ENCODE results near the gene LCTL.

LCTL gene, protein sequence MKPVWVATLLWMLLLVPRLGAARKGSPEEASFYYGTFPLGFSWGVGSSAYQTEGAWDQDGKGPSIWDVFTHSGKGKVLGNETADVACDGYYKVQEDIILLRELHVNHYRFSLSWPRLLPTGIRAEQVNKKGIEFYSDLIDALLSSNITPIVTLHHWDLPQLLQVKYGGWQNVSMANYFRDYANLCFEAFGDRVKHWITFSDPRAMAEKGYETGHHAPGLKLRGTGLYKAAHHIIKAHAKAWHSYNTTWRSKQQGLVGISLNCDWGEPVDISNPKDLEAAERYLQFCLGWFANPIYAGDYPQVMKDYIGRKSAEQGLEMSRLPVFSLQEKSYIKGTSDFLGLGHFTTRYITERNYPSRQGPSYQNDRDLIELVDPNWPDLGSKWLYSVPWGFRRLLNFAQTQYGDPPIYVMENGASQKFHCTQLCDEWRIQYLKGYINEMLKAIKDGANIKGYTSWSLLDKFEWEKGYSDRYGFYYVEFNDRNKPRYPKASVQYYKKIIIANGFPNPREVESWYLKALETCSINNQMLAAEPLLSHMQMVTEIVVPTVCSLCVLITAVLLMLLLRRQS

GRCh38 chr15:66565741-66566144 is at the start of gene LCTL:
LCTL (minus strand) TSS chr15:66565998; CDS start chr15:66565365, 633 bp downstream.
- no peak for DNase-seq (ENCODE audit: extremely low spot score)
- ChIA-PET CTCF (interaction anchor here (0.8 to 1.7 kb wide), 8 partner anchors 8 to 505 kb away, joined by 3 to 10 read pairs (median 4); no protein-coding TSS in a partner anchor), POLR2A (no interaction called here)
- TF ChIP-seq CTCF (IDR thresholded peaks at IDR 0.05; ENCODE audit: control extremely low read depth, extremely low read depth, low read depth, missing control alignments): no peak

GRCh38 chr15:66614951-66615760 is 49.4 kb upstream of the LCTL start:
- TF ChIP-seq CTCF (IDR thresholded peaks at IDR 0.05; ENCODE audit: control extremely low read depth, extremely low read depth, low read depth, missing control alignments): no peak
- DNase-seq (ENCODE audit: extremely low spot score): no peak
- ChIA-PET CTCF (interaction anchor here (1.3 to 5.9 kb wide), 4 partner anchors 11 to 243 kb away, joined by 3 to 34 read pairs (median 10); no protein-coding TSS in a partner anchor), POLR2A (no interaction called here)

DNA sequence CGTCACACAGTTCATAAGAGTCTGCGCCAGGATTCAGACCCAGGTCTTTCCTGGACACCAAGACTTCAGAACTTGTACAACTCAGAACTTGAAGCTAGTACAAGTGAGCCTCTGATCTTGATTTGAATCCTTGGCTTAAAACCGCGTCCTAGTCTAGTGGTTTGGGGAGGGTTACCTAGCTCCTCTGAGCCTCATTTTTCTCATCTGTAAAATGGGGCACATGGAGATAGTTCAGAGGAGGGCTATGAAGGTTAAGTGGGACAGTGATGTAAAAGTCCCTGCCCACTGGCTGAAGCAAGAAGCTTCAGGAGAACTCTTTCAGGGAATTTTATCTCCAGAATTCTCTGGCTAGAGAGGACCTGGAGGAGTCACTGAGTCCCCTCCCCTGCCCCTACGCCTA is 48.7 kb upstream of the LCTL start:
- TF ChIP-seq CTCF (IDR thresholded peaks at IDR 0.05; ENCODE audit: control extremely low read depth, extremely low read depth, low read depth, missing control alignments): no peak
- ChIA-PET POLR2A (no interaction called here), CTCF (interaction anchor here (1.3 to 5.9 kb wide), 4 partner anchors 10 to 244 kb away, joined by 3 to 34 read pairs (median 10); no protein-coding TSS in a partner anchor)
- DNase-seq (ENCODE audit: extremely low spot score): no peak

- CTCF ChIA-PET: interaction anchor here (3.3 to 5.9 kb wide), 2 partner anchors 10 to 237 kb away, joined by 17 to 34 read pairs; no protein-coding TSS in a partner anchor
- no peak for DNase-seq (ENCODE audit: extremely low spot score)
- TF ChIP-seq CTCF (IDR thresholded peaks at IDR 0.05; ENCODE audit: control extremely low read depth, extremely low read depth, low read depth, missing control alignments): no peak
- POLR2A ChIA-PET: no interaction called here
These were observed 47.9 kb upstream of the LCTL start for GRCh38 chr15:66613743-66614142.

DNA sequence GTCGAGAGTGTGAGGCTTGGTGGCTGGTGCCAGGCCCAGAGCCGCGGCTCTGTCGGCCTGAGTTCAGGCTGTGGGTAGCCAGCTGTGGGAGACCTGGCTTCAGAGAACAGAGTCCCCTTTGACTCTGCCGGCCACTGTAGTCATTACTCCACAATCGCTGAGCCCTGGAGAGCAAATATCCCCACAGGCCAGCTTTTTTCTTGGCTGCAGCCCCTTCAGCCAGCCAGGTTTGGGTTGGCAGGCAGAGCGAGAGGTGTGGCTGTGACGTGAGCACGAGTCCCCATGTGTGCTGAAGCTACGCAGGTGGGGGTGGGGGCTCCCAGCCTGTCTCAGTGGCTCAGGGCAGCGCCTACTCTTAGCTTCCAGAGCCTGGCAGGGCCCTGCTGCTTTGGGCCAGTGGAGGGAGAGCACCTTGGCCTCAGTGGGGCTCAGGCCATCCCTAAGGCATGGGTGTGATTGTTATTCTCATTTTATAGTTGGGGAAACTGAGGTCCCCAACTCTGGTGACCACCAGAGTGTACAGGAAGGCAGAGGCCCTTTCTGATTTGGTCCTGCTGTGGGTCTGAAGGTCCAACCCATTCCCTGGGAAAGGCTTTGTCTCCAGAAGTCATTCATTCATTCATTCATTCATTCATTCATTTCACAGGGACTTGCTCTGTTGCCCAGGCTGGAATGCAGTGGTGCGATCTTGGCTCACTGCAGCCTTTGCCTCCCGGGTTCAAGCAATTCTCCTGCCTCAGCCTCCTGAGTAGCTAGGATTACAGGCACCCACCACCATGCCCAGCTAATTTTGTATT is 45.7 kb upstream of the LCTL start:
- no peak for DNase-seq (ENCODE audit: extremely low spot score)
- POLR2A ChIA-PET: no interaction called here
- CTCF ChIA-PET: interaction anchor here (3.4 kb wide), 1 partner anchor 240 kb away, joined by 12 read pairs; no protein-coding TSS in a partner anchor
- no peak for TF ChIP-seq CTCF (IDR thresholded peaks at IDR 0.05; ENCODE audit: control extremely low read depth, extremely low read depth, low read depth, missing control alignments)

Data from GM10248 (cell line).